Activated T-cell treated with anti-CD3 and anti-CD28 coated beads, Interleukin-2, amount 50 U/mL, for 4 hours (primary cell): Measurements from ENCODE around the gene SLC25A48. TPM values are rescaled to one million over a fixed set of nuclear protein-coding genes. Genes with fewer than 3 reads are reported as not detected.
A peak's percentile ranks its signal among the peaks of the same experiment; 100 is the strongest.

Source experiments
- ATAC-seq, 2 donors: fragments of 200-7000 bp; cut with Tn5 transposase; one replicate each; pipeline ENCODE4 v1.10.0; 2021
- DNase-seq: peaks from one replicate; pipeline ENCODE4 v3.0.0-alpha.2; 2020
- H3K27me3 Mint-ChIP-seq: one replicate; pipeline ENCODE4 v1.8.0; 2021; ENCODE audit warnings: low read depth, mixed read lengths
- H3K36me3 Mint-ChIP-seq: one replicate; pipeline ENCODE4 v1.8.0; 2022; ENCODE audit warnings: mixed read lengths; ENCODE audit not compliant: insufficient read depth
- H3K4me1 Mint-ChIP-seq: one replicate; pipeline ENCODE4 v1.8.0; 2021; ENCODE audit warnings: low read depth, mixed read lengths
- H3K4me3 Mint-ChIP-seq: one replicate; pipeline ENCODE4 v1.8.0; 2021; ENCODE audit warnings: mild to moderate bottlenecking, moderate library complexity, mixed read lengths
- H3K9me3 Mint-ChIP-seq: one replicate; pipeline ENCODE4 v1.8.0; 2021; ENCODE audit warnings: mixed read lengths
- total RNA-seq, 3 donors: library from RNA; stranded (reverse); gene quantifications; one replicate each; pipeline ENCODE4 v1.2.1, GENCODE V29; 2021

Gene SLC25A48
- total RNA-seq, 3 donors from 2014 or later = not detected

- no peaks in the 10 kb centered on the region for H3K4me1 Mint-ChIP-seq
- DNase-seq (no peak), ATAC-seq (no peak)
- H3K9me3 Mint-ChIP-seq = no peaks in the 10 kb centered on the region
- no peaks in the 10 kb centered on the region for H3K36me3 Mint-ChIP-seq
- H3K27me3 Mint-ChIP-seq = peaks cover 11% of the 10 kb centered on the region
- H3K4me3 Mint-ChIP-seq = no peak overlapping the region
Observed at GRCh38 chr5:135825373-135826220, 8.9 kb upstream of the SLC25A48 start.

- H3K4me1 Mint-ChIP-seq = no peaks in the 10 kb centered on the region
Observed at GRCh38 chr5:135826221-135826525, 8.3 kb upstream of the SLC25A48 start.

GRCh38 chr5:135826994-135827671 lies 7.3 kb upstream of the SLC25A48 start:
- H3K9me3 Mint-ChIP-seq = no peaks in the 10 kb centered on the region
- H3K4me3 Mint-ChIP-seq = no peak overlapping the region
- ATAC-seq = no peak
- no peaks in the 10 kb centered on the region for H3K36me3 Mint-ChIP-seq
- H3K4me1 Mint-ChIP-seq = no peaks in the 10 kb centered on the region
- peaks cover 25% of the 10 kb centered on the region for H3K27me3 Mint-ChIP-seq
- DNase-seq = no peak

More at GRCh38 chr5:135826221-135826525, 8.3 kb upstream of the SLC25A48 start:
- peaks cover 15% of the 10 kb centered on the region for H3K27me3 Mint-ChIP-seq
- H3K36me3 Mint-ChIP-seq = no peaks in the 10 kb centered on the region
- H3K9me3 Mint-ChIP-seq = no peaks in the 10 kb centered on the region
- DNase-seq (no peak), ATAC-seq (no peak)
- H3K4me3 Mint-ChIP-seq = no peak overlapping the region

- H3K4me3 Mint-ChIP-seq = no peak overlapping the region
- H3K9me3 Mint-ChIP-seq = no peaks in the 10 kb centered on the region
- DNase-seq (no peak), ATAC-seq (no peak)
- H3K27me3 Mint-ChIP-seq = peaks cover 29% of the 10 kb centered on the region
- no peaks in the 10 kb centered on the region for H3K36me3 Mint-ChIP-seq
- H3K4me1 Mint-ChIP-seq = no peaks in the 10 kb centered on the region
Observed at GRCh38 chr5:135827965-135828781, 6.3 kb upstream of the SLC25A48 start.

- Mint-ChIP-seq H3K4me1 (no peaks in the 10 kb centered on the region), H3K27me3 (peaks cover 35% of the 10 kb centered on the region), H3K9me3 (no peaks in the 10 kb centered on the region), H3K4me3 (no peak overlapping the region), H3K36me3 (no peaks in the 10 kb centered on the region)
- ATAC-seq = no peak
- no peak for DNase-seq
Observed at GRCh38 chr5:135828782-135829127, 5.7 kb upstream of the SLC25A48 start.

GRCh38 chr5:135829179-135829578 lies 5.3 kb upstream of the SLC25A48 start:
- Mint-ChIP-seq H3K36me3 (no peaks in the 10 kb centered on the region), H3K27me3 (peaks cover 39% of the 10 kb centered on the region), H3K4me3 (no peak overlapping the region), H3K4me1 (peaks cover 3% of the 10 kb centered on the region), H3K9me3 (no peaks in the 10 kb centered on the region)
- DNase-seq (no peak), ATAC-seq (no peak)

- H3K36me3 Mint-ChIP-seq = no peaks in the 10 kb centered on the region
- no peak overlapping the region for H3K4me3 Mint-ChIP-seq
- peaks cover 42% of the 10 kb centered on the region for H3K27me3 Mint-ChIP-seq
- ATAC-seq (peak in 1 of 2 donors; percentile 22), DNase-seq (no peak)
- no peaks in the 10 kb centered on the region for H3K9me3 Mint-ChIP-seq
- H3K4me1 Mint-ChIP-seq = peaks cover 4% of the 10 kb centered on the region
Observed at GRCh38 chr5:135829681-135830383, 4.6 kb upstream of the SLC25A48 start.

GRCh38 chr5:135830384-135830700 lies 4.1 kb upstream of the SLC25A48 start:
- no peak for ATAC-seq
- Mint-ChIP-seq H3K27me3 (peaks cover 46% of the 10 kb centered on the region), H3K4me1 (peaks cover 4% of the 10 kb centered on the region), H3K9me3 (no peaks in the 10 kb centered on the region), H3K4me3 (no peak overlapping the region), H3K36me3 (no peaks in the 10 kb centered on the region)
- DNase-seq = no peak

- ATAC-seq (no peak), DNase-seq (no peak)
- Mint-ChIP-seq H3K36me3 (no peaks in the 10 kb centered on the region), H3K4me1 (peaks cover 4% of the 10 kb centered on the region), H3K4me3 (no peak overlapping the region), H3K27me3 (peaks cover 46% of the 10 kb centered on the region), H3K9me3 (no peaks in the 10 kb centered on the region)
Observed at GRCh38 chr5:135830876-135831275, 3.6 kb upstream of the SLC25A48 start.

GRCh38 chr5:135831439-135831838 lies 3.0 kb upstream of the SLC25A48 start:
- no peaks in the 10 kb centered on the region for H3K36me3 Mint-ChIP-seq
- no peak for ATAC-seq
- H3K4me3 Mint-ChIP-seq = no peak overlapping the region
- peaks cover 46% of the 10 kb centered on the region for H3K27me3 Mint-ChIP-seq
- peaks cover 4% of the 10 kb centered on the region for H3K4me1 Mint-ChIP-seq
- no peaks in the 10 kb centered on the region for H3K9me3 Mint-ChIP-seq
- no peak for DNase-seq

- DNase-seq (no peak), ATAC-seq (no peak)
- Mint-ChIP-seq H3K4me1 (peaks cover 4% of the 10 kb centered on the region), H3K36me3 (no peaks in the 10 kb centered on the region), H3K4me3 (no peak overlapping the region), H3K27me3 (peaks cover 51% of the 10 kb centered on the region), H3K9me3 (no peaks in the 10 kb centered on the region)
Observed at GRCh38 chr5:135831851-135832555, 2.5 kb upstream of the SLC25A48 start.

GRCh38 chr5:135832941-135833920 lies 1.2 kb upstream of the SLC25A48 start:
- ATAC-seq (no peak), DNase-seq (no peak)
- peaks cover 4% of the 10 kb centered on the region for H3K4me1 Mint-ChIP-seq
- H3K9me3 Mint-ChIP-seq = peaks cover 5% of the 10 kb centered on the region
- H3K36me3 Mint-ChIP-seq = no peaks in the 10 kb centered on the region
- no peak overlapping the region for H3K4me3 Mint-ChIP-seq
- H3K27me3 Mint-ChIP-seq = peaks cover 51% of the 10 kb centered on the region
